WTC11 (cell line): ENCODE results near the gene CCDC88B. TPM values are rescaled to one million over a fixed set of nuclear protein-coding genes. Genes with fewer than 3 reads are reported as not detected.
A peak's percentile ranks its signal among the peaks of the same experiment; 100 is the strongest.

Source experiments
- ATAC-seq: fragments of 200-7000 bp; cut with Tn5 transposase; 2 replicates; pipeline ENCODE4 v1.10.0; 2021; ENCODE audit warnings: mild to moderate bottlenecking, moderate library complexity
- CTCF ChIA-PET: fragments of 300-600 bp; sonication (Branson Sonifier 250); formaldehyde crosslinking; loops from one replicate; lab custom pipeline; 2021; ENCODE audit warnings: antibody characterized with exemption; lab: Charles Lee
- POLR2A ChIA-PET: fragments of 350-600 bp; sonication (Branson Sonifier 250); formaldehyde crosslinking; loops from one replicate; lab custom pipeline; 2021; ENCODE audit warnings: antibody characterized with exemption; lab: Charles Lee
- DNase-seq: peaks from one replicate; pipeline ENCODE4 v3.0.0; 2021; ENCODE audit warnings: low spot score
- H3K27ac Mint-ChIP-seq: 2 replicates; pipeline ENCODE4 v1.8.0; 2021; ENCODE audit warnings: mixed read lengths
- H3K27me3 Mint-ChIP-seq: 2 replicates; pipeline ENCODE4 v1.8.0; 2021; ENCODE audit warnings: low read depth, mild to moderate bottlenecking, moderate library complexity, mixed read lengths
- H3K36me3 Mint-ChIP-seq: 2 replicates; pipeline ENCODE4 v1.8.0; 2021; ENCODE audit warnings: mixed read lengths
- H3K4me1 Mint-ChIP-seq: 2 replicates; pipeline ENCODE4 v1.8.0; 2022; ENCODE audit warnings: mixed read lengths
- H3K4me3 Mint-ChIP-seq: 2 replicates; pipeline ENCODE4 v1.8.0; 2021; ENCODE audit warnings: mild to moderate bottlenecking, moderate library complexity, mixed read lengths
- H3K9me3 Mint-ChIP-seq: 2 replicates; pipeline ENCODE4 v1.8.0; 2021; ENCODE audit warnings: mixed read lengths
- GTF2I ChIP-seq: fragments of 250-450 bp; sonication (Bioruptor Pico); conservative IDR thresholded peaks from 2 replicates; pipeline ENCODE4 v1.4.0; 2021; ENCODE audit warnings: mild to moderate bottlenecking
- MXD4 ChIP-seq: fragments of 250-450 bp; sonication (Bioruptor Pico); IDR thresholded peaks from 2 replicates; pipeline ENCODE4 v1.8.0; 2021; ENCODE audit warnings: mild to moderate bottlenecking, moderate library complexity, borderline replicate concordance
- OVOL2 ChIP-seq: fragments of 250-450 bp; sonication (Bioruptor Pico); IDR thresholded peaks from 2 replicates; pipeline ENCODE4 v1.9.0; 2021; ENCODE audit warnings: mild to moderate bottlenecking, borderline replicate concordance
- TEAD1 ChIP-seq: sonication (generic); formaldehyde crosslinking; IDR thresholded peaks from 2 replicates; pipeline ENCODE4 v1.8.0; 2022; ENCODE audit warnings: mild to moderate bottlenecking, missing genetic modification reagents
- total RNA-seq: library from RNA; stranded (reverse); gene quantifications from 3 replicates; pipeline ENCODE4 v1.2.3, GENCODE V29; 2021
- TF ChIP-seq, protein P1 (sequence below): sonication (generic); formaldehyde crosslinking; IDR thresholded peaks from 2 replicates; pipeline ENCODE4 v1.8.0; 2023; ENCODE audit warnings: mild to moderate bottlenecking, missing genetic modification reagents
- TF ChIP-seq, protein P2 (sequence below): sonication (generic); formaldehyde crosslinking; IDR thresholded peaks from 2 replicates; pipeline ENCODE4 v1.8.1; 2023; ENCODE audit warnings: mild to moderate bottlenecking, missing genetic modification reagents, moderate library complexity
- TF ChIP-seq, protein P3 (sequence below): fragments of 250-450 bp; sonication (Bioruptor Pico); IDR thresholded peaks from 2 replicates; pipeline ENCODE4 v2.1.2; 2022; ENCODE audit warnings: mild to moderate bottlenecking, moderate library complexity
- TF ChIP-seq, protein P4 (sequence below): sonication (generic); formaldehyde crosslinking; IDR thresholded peaks from 2 replicates; pipeline ENCODE4 v1.8.1; 2022; ENCODE audit warnings: low read depth, mild to moderate bottlenecking, moderate library complexity, missing genetic modification reagents, borderline replicate concordance
- TF ChIP-seq, protein P5 (sequence below): sonication (generic); formaldehyde crosslinking; IDR thresholded peaks from 2 replicates; pipeline ENCODE4 v1.8.1; 2023; ENCODE audit warnings: mild to moderate bottlenecking, missing genetic modification reagents

Gene CCDC88B
- total RNA-seq, 1 experiment from 2014 or later, result 17.0 TPM

DNA sequence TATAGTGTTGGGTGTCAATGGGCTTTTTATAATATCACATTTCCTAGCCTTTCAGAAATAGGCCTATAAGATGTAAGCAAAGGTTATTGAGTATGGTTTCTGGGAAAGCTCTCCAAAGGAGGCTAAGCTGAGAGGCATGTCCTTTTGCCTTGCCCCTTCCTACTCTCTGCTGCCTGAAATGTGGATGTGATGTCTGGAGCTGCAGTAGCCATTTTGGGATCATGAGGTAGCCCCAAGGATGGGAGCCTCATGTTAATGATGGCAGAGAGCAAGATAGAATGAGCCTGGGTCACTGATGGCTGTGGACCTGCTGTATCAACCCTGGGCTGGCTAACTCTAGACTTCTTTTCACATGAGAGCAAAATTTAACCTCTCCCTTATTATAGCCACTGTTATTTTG is 47.9 kb downstream of the CCDC88B start:
- peaks cover 3% of the 10 kb centered on the region for H3K4me1 Mint-ChIP-seq
- ATAC-seq, result no peak
- H3K36me3 Mint-ChIP-seq, result no peaks in the 10 kb centered on the region
- no peak for TF ChIP-seq OVOL2 (CRISPR knock-in tag)
- 0 out of 2 replicates have a peak, but pooled peaks have one; percentile 34 for TF ChIP-seq GTF2I
- TF ChIP-seq, all 79 proteins: peak for 1
- Mint-ChIP-seq H3K9me3 (peaks cover 10% of the 10 kb centered on the region), H3K27me3 (peaks cover 36% of the 10 kb centered on the region), H3K27ac (no peak overlapping the region), H3K4me3 (no peak overlapping the region)
- no peak for DNase-seq
- POLR2A ChIA-PET, result interaction anchor here (0.5 kb wide), 1 partner anchor 1530 kb away, joined by 10 read pairs; no protein-coding TSS in a partner anchor
- CTCF ChIA-PET, result interaction anchor here (1.2 to 2.6 kb wide), 2 partner anchors 61 to 262 kb away, joined by 3 to 13 read pairs; no protein-coding TSS in a partner anchor

DNA sequence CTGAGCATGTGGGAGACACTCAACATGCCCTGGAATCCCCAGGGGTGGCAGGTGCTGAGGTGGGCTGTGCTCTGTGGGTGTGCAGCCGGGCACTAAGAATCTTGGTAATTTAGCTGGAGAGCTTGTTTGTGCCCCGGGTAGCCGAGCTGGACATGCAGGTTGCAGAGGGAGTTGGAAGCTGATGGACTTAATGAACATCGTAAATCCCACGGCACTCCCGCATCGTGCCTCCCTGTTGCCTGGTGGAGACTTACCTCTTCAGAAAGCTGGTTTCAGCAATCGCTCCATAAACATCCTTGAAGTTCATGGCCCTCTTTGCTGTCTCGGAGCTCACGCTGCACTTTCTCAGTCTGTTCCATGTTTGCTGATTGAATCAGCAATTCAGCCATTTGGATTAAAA is 48.9 kb downstream of the CCDC88B start:
- Mint-ChIP-seq H3K27ac (no peak overlapping the region), H3K27me3 (peaks cover 29% of the 10 kb centered on the region), H3K36me3 (no peaks in the 10 kb centered on the region), H3K4me1 (peaks cover 3% of the 10 kb centered on the region), H3K4me3 (no peak overlapping the region), H3K9me3 (peaks cover 10% of the 10 kb centered on the region)
- CTCF ChIA-PET, result interaction anchor here (1.6 to 4.7 kb wide), 3 partner anchors 33 to 88 kb away, joined by 4 to 30 read pairs (median 13); no protein-coding TSS in a partner anchor
- POLR2A ChIA-PET, result no interaction called here
- DNase-seq (no peak), ATAC-seq (no peak)
- TF ChIP-seq, protein P1, sequence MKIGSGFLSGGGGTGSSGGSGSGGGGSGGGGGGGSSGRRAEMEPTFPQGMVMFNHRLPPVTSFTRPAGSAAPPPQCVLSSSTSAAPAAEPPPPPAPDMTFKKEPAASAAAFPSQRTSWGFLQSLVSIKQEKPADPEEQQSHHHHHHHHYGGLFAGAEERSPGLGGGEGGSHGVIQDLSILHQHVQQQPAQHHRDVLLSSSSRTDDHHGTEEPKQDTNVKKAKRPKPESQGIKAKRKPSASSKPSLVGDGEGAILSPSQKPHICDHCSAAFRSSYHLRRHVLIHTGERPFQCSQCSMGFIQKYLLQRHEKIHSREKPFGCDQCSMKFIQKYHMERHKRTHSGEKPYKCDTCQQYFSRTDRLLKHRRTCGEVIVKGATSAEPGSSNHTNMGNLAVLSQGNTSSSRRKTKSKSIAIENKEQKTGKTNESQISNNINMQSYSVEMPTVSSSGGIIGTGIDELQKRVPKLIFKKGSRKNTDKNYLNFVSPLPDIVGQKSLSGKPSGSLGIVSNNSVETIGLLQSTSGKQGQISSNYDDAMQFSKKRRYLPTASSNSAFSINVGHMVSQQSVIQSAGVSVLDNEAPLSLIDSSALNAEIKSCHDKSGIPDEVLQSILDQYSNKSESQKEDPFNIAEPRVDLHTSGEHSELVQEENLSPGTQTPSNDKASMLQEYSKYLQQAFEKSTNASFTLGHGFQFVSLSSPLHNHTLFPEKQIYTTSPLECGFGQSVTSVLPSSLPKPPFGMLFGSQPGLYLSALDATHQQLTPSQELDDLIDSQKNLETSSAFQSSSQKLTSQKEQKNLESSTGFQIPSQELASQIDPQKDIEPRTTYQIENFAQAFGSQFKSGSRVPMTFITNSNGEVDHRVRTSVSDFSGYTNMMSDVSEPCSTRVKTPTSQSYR (CRISPR knock-in tag), result no peak
- TF ChIP-seq, protein P2, sequence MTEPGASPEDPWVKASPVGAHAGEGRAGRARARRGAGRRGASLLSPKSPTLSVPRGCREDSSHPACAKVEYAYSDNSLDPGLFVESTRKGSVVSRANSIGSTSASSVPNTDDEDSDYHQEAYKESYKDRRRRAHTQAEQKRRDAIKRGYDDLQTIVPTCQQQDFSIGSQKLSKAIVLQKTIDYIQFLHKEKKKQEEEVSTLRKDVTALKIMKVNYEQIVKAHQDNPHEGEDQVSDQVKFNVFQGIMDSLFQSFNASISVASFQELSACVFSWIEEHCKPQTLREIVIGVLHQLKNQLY (CRISPR knock-in tag), result no peak
- TF ChIP-seq, protein P3, sequence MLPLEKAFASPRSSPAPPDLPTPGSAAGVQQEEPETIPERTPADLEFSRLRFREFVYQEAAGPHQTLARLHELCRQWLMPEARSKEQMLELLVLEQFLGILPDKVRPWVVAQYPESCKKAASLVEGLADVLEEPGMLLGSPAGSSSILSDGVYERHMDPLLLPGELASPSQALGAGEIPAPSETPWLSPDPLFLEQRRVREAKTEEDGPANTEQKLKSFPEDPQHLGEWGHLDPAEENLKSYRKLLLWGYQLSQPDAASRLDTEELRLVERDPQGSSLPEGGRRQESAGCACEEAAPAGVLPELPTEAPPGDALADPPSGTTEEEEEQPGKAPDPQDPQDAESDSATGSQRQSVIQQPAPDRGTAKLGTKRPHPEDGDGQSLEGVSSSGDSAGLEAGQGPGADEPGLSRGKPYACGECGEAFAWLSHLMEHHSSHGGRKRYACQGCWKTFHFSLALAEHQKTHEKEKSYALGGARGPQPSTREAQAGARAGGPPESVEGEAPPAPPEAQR (CRISPR knock-in tag), result no peak

DNA sequence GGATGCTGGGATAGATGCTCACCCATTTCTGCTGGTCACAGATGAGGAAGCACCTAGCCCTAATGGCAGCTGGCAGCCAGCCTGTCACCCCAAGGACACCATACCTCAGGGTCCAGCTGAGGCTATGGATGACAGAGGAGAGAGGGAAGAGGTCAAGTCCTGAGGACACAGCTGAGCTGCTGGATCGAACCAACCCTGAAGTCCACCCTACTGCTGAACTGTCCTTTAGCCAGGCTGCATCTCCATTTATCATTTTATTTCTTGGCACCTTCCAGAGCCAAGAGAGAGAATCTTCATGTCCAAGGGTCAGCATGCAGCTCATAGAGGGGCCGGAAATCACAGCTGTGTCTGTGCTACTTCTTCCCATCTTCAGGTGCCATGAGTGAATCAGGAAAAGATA is 49.8 kb downstream of the CCDC88B start:
- ATAC-seq (no peak), DNase-seq (no peak)
- Mint-ChIP-seq H3K9me3 (peaks cover 10% of the 10 kb centered on the region), H3K27me3 (peaks cover 28% of the 10 kb centered on the region), H3K27ac (no peak overlapping the region), H3K36me3 (no peaks in the 10 kb centered on the region), H3K4me3 (no peak overlapping the region), H3K4me1 (peaks cover 9% of the 10 kb centered on the region)
- CTCF ChIA-PET, result interaction anchor here (1.6 to 4.7 kb wide), 3 partner anchors 34 to 89 kb away, joined by 4 to 30 read pairs (median 13); no protein-coding TSS in a partner anchor
- no peak for TF ChIP-seq MXD4 (CRISPR knock-in tag)
- POLR2A ChIA-PET, result no interaction called here

DNA sequence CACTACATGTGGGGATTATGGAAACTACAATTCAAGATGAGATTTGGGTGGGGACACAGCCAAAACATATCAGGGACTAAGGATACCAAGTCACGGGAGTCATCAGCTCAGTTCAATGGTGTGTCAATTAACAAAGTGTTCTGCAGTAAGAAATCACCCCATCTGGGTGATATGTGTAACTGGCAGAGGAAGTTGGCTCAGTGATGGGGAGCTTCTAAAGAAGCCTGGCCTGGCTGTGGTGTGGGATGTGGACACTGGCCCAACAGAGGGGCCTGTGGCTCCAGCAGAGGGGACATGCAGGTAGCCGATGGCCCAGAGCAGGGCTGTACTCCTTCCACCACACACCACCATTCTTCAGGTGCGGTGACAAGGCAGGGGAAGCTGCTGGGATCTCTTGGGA is 50.6 kb downstream of the CCDC88B start:
- CTCF ChIA-PET, result interaction anchor here (0.5 to 4.7 kb wide), 6 partner anchors 10 to 298 kb away, joined by 3 to 30 read pairs (median 4); no protein-coding TSS in a partner anchor
- no peak for ATAC-seq
- no peak for TF ChIP-seq TEAD1 (CRISPR knock-in tag)
- TF ChIP-seq, protein P4, sequence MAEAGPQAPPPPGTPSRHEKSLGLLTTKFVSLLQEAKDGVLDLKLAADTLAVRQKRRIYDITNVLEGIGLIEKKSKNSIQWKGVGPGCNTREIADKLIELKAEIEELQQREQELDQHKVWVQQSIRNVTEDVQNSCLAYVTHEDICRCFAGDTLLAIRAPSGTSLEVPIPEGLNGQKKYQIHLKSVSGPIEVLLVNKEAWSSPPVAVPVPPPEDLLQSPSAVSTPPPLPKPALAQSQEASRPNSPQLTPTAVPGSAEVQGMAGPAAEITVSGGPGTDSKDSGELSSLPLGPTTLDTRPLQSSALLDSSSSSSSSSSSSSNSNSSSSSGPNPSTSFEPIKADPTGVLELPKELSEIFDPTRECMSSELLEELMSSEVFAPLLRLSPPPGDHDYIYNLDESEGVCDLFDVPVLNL (CRISPR knock-in tag), result no peak
- TF ChIP-seq, protein P5, sequence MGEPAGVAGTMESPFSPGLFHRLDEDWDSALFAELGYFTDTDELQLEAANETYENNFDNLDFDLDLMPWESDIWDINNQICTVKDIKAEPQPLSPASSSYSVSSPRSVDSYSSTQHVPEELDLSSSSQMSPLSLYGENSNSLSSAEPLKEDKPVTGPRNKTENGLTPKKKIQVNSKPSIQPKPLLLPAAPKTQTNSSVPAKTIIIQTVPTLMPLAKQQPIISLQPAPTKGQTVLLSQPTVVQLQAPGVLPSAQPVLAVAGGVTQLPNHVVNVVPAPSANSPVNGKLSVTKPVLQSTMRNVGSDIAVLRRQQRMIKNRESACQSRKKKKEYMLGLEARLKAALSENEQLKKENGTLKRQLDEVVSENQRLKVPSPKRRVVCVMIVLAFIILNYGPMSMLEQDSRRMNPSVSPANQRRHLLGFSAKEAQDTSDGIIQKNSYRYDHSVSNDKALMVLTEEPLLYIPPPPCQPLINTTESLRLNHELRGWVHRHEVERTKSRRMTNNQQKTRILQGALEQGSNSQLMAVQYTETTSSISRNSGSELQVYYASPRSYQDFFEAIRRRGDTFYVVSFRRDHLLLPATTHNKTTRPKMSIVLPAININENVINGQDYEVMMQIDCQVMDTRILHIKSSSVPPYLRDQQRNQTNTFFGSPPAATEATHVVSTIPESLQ (CRISPR knock-in tag), result no peak
- TF ChIP-seq, all 79 proteins: peak for 0

More for the DNA sequence above, 50.6 kb downstream of the CCDC88B start:
- H3K4me1 Mint-ChIP-seq, result peaks cover 14% of the 10 kb centered on the region
- no peak overlapping the region for H3K27ac Mint-ChIP-seq
- H3K27me3 Mint-ChIP-seq, result peaks cover 28% of the 10 kb centered on the region
- no peaks in the 10 kb centered on the region for H3K36me3 Mint-ChIP-seq
- H3K9me3 Mint-ChIP-seq, result peaks cover 10% of the 10 kb centered on the region
- H3K4me3 Mint-ChIP-seq, result no peak overlapping the region
- DNase-seq, result no peak
- POLR2A ChIA-PET, result no interaction called here
